ENCODE measurements around the gene CYB561D2.

The CYB561D2 gene

GRCh38 chr3:50374363-50375257 is 23.9 kb downstream of the CYB561D2 start:
- Mint-ChIP-seq H3K27me3 (peaks cover 13% of the 10 kb centered on the region), H3K9me3 (no peaks in the 10 kb centered on the region), H3K4me1 (peaks cover 7% of the 10 kb centered on the region), H3K27ac (no peak overlapping the region), H3K4me3 (no peak overlapping the region), H3K36me3 (no peaks in the 10 kb centered on the region)
- no peak for DNase-seq (ENCODE audit: low spot score in 2 of 2)
- ATAC-seq (ENCODE audit: low read depth) = no peak

GRCh38 chr3:50375258-50375931 is 24.7 kb downstream of the CYB561D2 start:
- H3K4me3 Mint-ChIP-seq = no peak overlapping the region
- peak; percentile 47 for ATAC-seq (ENCODE audit: low read depth)
- peaks cover 7% of the 10 kb centered on the region for H3K4me1 Mint-ChIP-seq

GRCh38 chr3:50378024-50378423 is 27.4 kb downstream of the CYB561D2 start:
- no peak overlapping the region for H3K4me3 Mint-ChIP-seq
- H3K36me3 Mint-ChIP-seq = no peaks in the 10 kb centered on the region
- ATAC-seq (ENCODE audit: low read depth) = no peak
- peaks cover 8% of the 10 kb centered on the region for H3K27me3 Mint-ChIP-seq
- H3K9me3 Mint-ChIP-seq = no peaks in the 10 kb centered on the region
- no peak for DNase-seq (ENCODE audit: low spot score in 2 of 2)
- peaks cover 6% of the 10 kb centered on the region for H3K4me1 Mint-ChIP-seq
- H3K27ac Mint-ChIP-seq = no peak overlapping the region

More at GRCh38 chr3:50375258-50375931, 24.7 kb downstream of the CYB561D2 start:
- no peak for DNase-seq (ENCODE audit: low spot score in 2 of 2)
- H3K36me3 Mint-ChIP-seq = no peaks in the 10 kb centered on the region
- H3K27ac Mint-ChIP-seq = no peak overlapping the region
- no peaks in the 10 kb centered on the region for H3K9me3 Mint-ChIP-seq
- peaks cover 13% of the 10 kb centered on the region for H3K27me3 Mint-ChIP-seq

DNA sequence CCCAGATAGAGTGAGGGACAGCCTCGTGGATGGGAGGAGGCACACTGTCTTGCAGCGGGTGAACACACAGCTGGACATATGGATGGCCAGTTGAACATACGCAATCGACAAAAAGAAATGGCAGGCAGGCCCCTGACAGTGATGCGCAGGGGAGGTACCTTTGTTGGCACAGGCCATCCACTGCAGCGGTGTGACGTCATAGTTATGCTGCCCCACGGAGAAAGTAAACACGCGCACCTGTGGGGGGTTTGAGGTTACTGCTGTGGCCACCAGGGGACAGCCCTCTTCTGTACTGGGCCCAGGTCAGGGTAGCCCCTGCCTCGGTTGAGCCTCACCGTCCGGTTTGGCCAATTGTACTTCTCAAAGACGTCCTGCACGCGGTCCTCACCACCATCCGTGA is 28.1 kb downstream of the CYB561D2 start:
- peaks cover under 1% of the 10 kb centered on the region for H3K4me1 Mint-ChIP-seq
- H3K9me3 Mint-ChIP-seq = no peaks in the 10 kb centered on the region
- DNase-seq (ENCODE audit: low spot score in 2 of 2) (no peak), ATAC-seq (ENCODE audit: low read depth) (no peak)
- H3K27ac Mint-ChIP-seq = no peak overlapping the region
- H3K4me3 Mint-ChIP-seq = no peak overlapping the region
- no peaks in the 10 kb centered on the region for H3K36me3 Mint-ChIP-seq
- peaks cover 4% of the 10 kb centered on the region for H3K27me3 Mint-ChIP-seq

- no peaks in the 10 kb centered on the region for H3K4me1 Mint-ChIP-seq
- no peak overlapping the region for H3K27ac Mint-ChIP-seq
- H3K9me3 Mint-ChIP-seq = no peaks in the 10 kb centered on the region
- no peak overlapping the region for H3K4me3 Mint-ChIP-seq
- H3K36me3 Mint-ChIP-seq = no peaks in the 10 kb centered on the region
- no peak for ATAC-seq (ENCODE audit: low read depth)
- DNase-seq (ENCODE audit: low spot score in 2 of 2) = no peak
- H3K27me3 Mint-ChIP-seq = peaks cover 7% of the 10 kb centered on the region
These were observed 29.9 kb downstream of the CYB561D2 start for GRCh38 chr3:50380405-50381085.

GRCh38 chr3:50381383-50381782 is 30.7 kb downstream of the CYB561D2 start:
- ATAC-seq (ENCODE audit: low read depth) (no peak), DNase-seq (ENCODE audit: low spot score in 2 of 2) (no peak)
- no peaks in the 10 kb centered on the region for H3K9me3 Mint-ChIP-seq
- no peaks in the 10 kb centered on the region for H3K36me3 Mint-ChIP-seq
- no peak overlapping the region for H3K4me3 Mint-ChIP-seq
- H3K27ac Mint-ChIP-seq = no peak overlapping the region
- peaks cover 7% of the 10 kb centered on the region for H3K27me3 Mint-ChIP-seq
- H3K4me1 Mint-ChIP-seq = no peaks in the 10 kb centered on the region

DNA sequence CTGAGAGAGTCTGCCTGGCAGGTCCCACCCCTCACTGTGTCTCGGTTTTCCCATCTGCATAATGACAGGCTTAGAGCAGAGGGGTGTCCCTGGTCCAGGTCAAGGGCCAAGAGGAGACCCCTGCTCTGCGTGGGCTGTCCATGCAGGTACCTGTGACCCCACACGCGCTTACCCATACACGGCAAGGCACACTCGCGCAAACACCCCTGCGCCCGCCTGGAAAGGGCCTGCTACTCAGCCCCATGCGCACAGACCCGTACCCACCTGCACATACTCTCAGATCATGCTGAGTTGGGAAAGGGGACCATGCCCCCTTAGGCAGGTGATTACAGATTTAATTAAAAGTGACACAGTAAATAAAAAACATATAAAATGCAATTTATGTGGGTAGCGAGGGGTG is 32.1 kb downstream of the CYB561D2 start:
- Mint-ChIP-seq H3K4me3 (no peak overlapping the region), H3K27ac (no peak overlapping the region), H3K4me1 (no peaks in the 10 kb centered on the region), H3K27me3 (peaks cover 7% of the 10 kb centered on the region), H3K9me3 (no peaks in the 10 kb centered on the region), H3K36me3 (no peaks in the 10 kb centered on the region)
- ATAC-seq (ENCODE audit: low read depth) (no peak), DNase-seq (ENCODE audit: low spot score in 2 of 2) (no peak)

- DNase-seq (ENCODE audit: low spot score in 2 of 2) (no peak), ATAC-seq (ENCODE audit: low read depth) (no peak)
- Mint-ChIP-seq H3K36me3 (no peaks in the 10 kb centered on the region), H3K27ac (no peak overlapping the region), H3K4me3 (no peak overlapping the region), H3K27me3 (peaks cover 4% of the 10 kb centered on the region), H3K9me3 (no peaks in the 10 kb centered on the region), H3K4me1 (no peaks in the 10 kb centered on the region)
These were observed 33.1 kb downstream of the CYB561D2 start for GRCh38 chr3:50383750-50384149.

GRCh38 chr3:50385754-50386153 is 35.1 kb downstream of the CYB561D2 start:
- peaks cover 4% of the 10 kb centered on the region for H3K27me3 Mint-ChIP-seq
- no peaks in the 10 kb centered on the region for H3K4me1 Mint-ChIP-seq
- H3K27ac Mint-ChIP-seq = no peak overlapping the region
- no peaks in the 10 kb centered on the region for H3K9me3 Mint-ChIP-seq
- ATAC-seq (ENCODE audit: low read depth) (no peak), DNase-seq (ENCODE audit: low spot score in 2 of 2) (no peak)
- no peak overlapping the region for H3K4me3 Mint-ChIP-seq
- no peaks in the 10 kb centered on the region for H3K36me3 Mint-ChIP-seq

- Mint-ChIP-seq H3K4me3 (no peak overlapping the region), H3K9me3 (no peaks in the 10 kb centered on the region), H3K27ac (no peak overlapping the region), H3K36me3 (no peaks in the 10 kb centered on the region), H3K4me1 (no peaks in the 10 kb centered on the region), H3K27me3 (peaks cover 4% of the 10 kb centered on the region)
- no peak for ATAC-seq (ENCODE audit: low read depth)
- DNase-seq (ENCODE audit: low spot score in 2 of 2) = no peak
These were observed 37.5 kb downstream of the CYB561D2 start for GRCh38 chr3:50388016-50388719.

GRCh38 chr3:50388720-50389413 is 38.2 kb downstream of the CYB561D2 start:
- ATAC-seq (ENCODE audit: low read depth) (no peak), DNase-seq (ENCODE audit: low spot score in 2 of 2) (no peak)
- H3K4me3 Mint-ChIP-seq = no peak overlapping the region
- no peak overlapping the region for H3K27ac Mint-ChIP-seq
- H3K27me3 Mint-ChIP-seq = peaks cover 4% of the 10 kb centered on the region
- H3K4me1 Mint-ChIP-seq = no peaks in the 10 kb centered on the region
- no peaks in the 10 kb centered on the region for H3K9me3 Mint-ChIP-seq
- H3K36me3 Mint-ChIP-seq = no peaks in the 10 kb centered on the region

DNA sequence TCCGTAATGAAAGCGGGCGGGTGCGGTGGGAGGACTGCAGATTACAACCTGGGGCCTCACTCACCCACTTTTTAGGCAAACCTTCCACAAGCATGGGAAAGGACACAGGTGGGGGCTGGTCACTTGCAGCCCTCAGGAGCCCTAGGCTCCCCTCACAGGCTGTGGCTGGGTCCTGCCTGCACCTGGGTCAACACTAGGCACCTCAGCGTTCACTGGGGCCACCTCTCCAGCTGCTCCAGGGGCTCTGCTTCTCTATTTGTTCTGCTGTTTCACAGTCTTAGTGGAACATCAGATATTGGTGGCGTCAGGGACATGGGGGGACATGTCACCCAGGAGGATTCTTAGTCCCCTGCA is 38.7 kb downstream of the CYB561D2 start:
- DNase-seq (ENCODE audit: low spot score in 2 of 2) (no peak), ATAC-seq (ENCODE audit: low read depth) (no peak)
- Mint-ChIP-seq H3K4me1 (no peaks in the 10 kb centered on the region), H3K27me3 (peaks cover 4% of the 10 kb centered on the region), H3K27ac (no peak overlapping the region), H3K4me3 (no peak overlapping the region), H3K9me3 (no peaks in the 10 kb centered on the region), H3K36me3 (no peaks in the 10 kb centered on the region)

- no peaks in the 10 kb centered on the region for H3K36me3 Mint-ChIP-seq
- DNase-seq (ENCODE audit: low spot score in 2 of 2) (no peak), ATAC-seq (ENCODE audit: low read depth) (no peak)
- H3K27ac Mint-ChIP-seq = no peak overlapping the region
- H3K9me3 Mint-ChIP-seq = no peaks in the 10 kb centered on the region
- H3K4me3 Mint-ChIP-seq = no peak overlapping the region
- no peaks in the 10 kb centered on the region for H3K4me1 Mint-ChIP-seq
- H3K27me3 Mint-ChIP-seq = peaks cover 1% of the 10 kb centered on the region
These were observed 40.0 kb downstream of the CYB561D2 start for GRCh38 chr3:50390508-50391224.
